Measurements from ENCODE around the gene B4GALT1. TPM values are rescaled to one million over a fixed set of nuclear protein-coding genes. Genes with fewer than 3 reads are reported as not detected.
"Not testable (repeated sequence)": the region's sequence is repeated elsewhere in the genome, so short reads cannot be mapped to it uniquely, and the experiment has no call there.

Gene B4GALT1
- total RNA-seq, 4 donors from 2014 or later: 51.6 to 74.4 (median 65.3) TPM

DNA sequence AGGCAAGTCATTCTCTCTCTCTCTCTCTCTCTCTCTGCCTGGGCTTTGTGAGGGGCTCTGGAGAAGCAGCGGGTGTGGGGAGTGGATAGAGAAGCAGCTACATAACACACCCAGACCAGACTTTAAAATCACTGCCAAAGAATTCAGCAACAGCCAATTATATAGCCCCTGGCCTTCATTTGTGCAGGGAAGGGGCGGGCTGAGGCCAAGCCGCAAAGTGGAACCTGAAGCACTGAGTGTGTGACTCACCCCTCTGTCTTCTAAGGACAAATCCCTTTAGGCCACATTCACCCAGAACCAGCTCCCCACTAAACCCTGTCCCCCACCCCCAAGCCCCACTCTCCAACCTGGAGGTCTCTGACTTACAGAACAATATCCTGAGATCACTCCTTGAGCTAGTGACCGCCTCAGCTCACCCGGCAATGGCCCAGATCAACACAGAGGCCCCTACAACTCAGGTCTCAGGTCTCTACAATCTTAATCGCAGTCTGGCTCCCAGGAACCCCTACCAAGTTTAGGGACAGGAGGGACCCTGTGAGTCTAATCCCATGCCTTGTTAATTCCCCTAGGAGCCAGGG, 6.0 kb downstream of the B4GALT1 start:
- no peaks in the 10 kb centered on the region for H3K36me3 ChIP-seq
- H3K4me3 ChIP-seq: no peak overlapping the region
- peak in 1 of 2 donors; percentile 36 for DNase-seq (ENCODE audit: low spot score in 2 of 2)
- peak overlapping the region; percentile 92 to 98 (median 97) for H3K27ac ChIP-seq
- peaks cover 6 to 96% (median 77%) of the 10 kb centered on the region in 4 donors for H3K4me1 ChIP-seq
- no peaks in the 10 kb centered on the region for H3K9me3 ChIP-seq
- H3K27me3 ChIP-seq: no peaks in the 10 kb centered on the region
- WGBS, 2 donors: 54 to 59% methylated on average over 6 of the region's 6 CpGs
- TF ChIP-seq EP300 (IDR thresholded peaks at IDR 0.05): peak in 1 of 2 donors; percentile 14
- TF ChIP-seq, protein P1, sequence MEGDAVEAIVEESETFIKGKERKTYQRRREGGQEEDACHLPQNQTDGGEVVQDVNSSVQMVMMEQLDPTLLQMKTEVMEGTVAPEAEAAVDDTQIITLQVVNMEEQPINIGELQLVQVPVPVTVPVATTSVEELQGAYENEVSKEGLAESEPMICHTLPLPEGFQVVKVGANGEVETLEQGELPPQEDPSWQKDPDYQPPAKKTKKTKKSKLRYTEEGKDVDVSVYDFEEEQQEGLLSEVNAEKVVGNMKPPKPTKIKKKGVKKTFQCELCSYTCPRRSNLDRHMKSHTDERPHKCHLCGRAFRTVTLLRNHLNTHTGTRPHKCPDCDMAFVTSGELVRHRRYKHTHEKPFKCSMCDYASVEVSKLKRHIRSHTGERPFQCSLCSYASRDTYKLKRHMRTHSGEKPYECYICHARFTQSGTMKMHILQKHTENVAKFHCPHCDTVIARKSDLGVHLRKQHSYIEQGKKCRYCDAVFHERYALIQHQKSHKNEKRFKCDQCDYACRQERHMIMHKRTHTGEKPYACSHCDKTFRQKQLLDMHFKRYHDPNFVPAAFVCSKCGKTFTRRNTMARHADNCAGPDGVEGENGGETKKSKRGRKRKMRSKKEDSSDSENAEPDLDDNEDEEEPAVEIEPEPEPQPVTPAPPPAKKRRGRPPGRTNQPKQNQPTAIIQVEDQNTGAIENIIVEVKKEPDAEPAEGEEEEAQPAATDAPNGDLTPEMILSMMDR (IDR thresholded peaks at IDR 0.05): no peak

DNA sequence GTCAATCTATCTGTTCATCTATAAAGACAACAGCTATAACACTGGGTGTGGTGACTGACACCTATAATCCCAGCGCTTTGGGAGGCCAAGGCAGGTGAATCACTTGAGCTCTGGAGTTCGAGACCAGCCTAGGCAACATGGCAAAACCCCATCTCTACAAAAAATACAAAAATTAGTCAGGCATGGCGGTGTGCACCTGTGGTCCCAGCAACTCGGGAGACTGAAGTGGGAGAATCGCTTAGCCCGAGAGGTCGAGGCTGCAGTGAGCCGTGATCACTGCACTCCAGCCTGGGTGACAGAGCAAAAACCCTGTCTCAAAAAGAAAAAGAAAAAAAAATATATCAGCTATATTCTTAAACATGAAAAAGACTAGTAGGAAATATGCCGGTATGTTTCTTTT, 6.7 kb downstream of the B4GALT1 start:
- not testable (repeated sequence) for H3K27me3 ChIP-seq; H3K4me3 ChIP-seq; DNase-seq (ENCODE audit: low spot score in 2 of 2); H3K36me3 ChIP-seq; H3K9me3 ChIP-seq
- H3K27ac ChIP-seq: peak overlapping the region; percentile 92 to 98 (median 97)
- H3K4me1 ChIP-seq: peaks cover 6 to 98% (median 79%) of the 10 kb centered on the region in 4 donors
- 74 to 78% methylated on average over 9 of the region's 9 CpGs for WGBS, 2 donors

DNA sequence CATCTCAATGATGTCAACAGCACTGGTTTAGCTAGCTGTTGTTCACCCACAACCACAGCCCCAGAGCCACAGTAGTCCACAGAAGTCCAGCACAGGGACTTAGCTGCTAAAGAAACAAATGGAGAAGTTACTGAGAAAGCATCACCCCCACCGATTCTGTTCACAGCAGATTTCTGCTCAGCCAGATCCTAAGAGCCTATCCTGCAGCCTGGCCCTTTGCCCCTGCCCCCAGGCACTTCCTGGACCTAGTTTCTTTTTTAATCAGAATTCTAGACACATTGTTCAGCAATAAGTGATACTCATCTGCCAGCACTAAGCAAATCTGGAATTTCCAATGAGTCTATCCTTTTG, 7.4 kb downstream of the B4GALT1 start:
- Histone ChIP-seq H3K9me3 (no peaks in the 10 kb centered on the region), H3K36me3 (no peaks in the 10 kb centered on the region), H3K27ac (peak overlapping the region; percentile 92 to 98 (median 97)), H3K4me3 (peak overlapping the region in 1 of 4 donors; percentile 6), H3K27me3 (no peaks in the 10 kb centered on the region), H3K4me1 (peaks cover 6 to 99% (median 80%) of the 10 kb centered on the region in 4 donors)
- 5 to 13% methylated on average over 1 of the region's 1 CpG for WGBS, 2 donors
- TF ChIP-seq EP300 (IDR thresholded peaks at IDR 0.05) (peak in 1 of 2 donors; percentile 27), POLR2A (IDR thresholded peaks at IDR 0.05) (peak in 1 of 2 donors; percentile 14)
- TF ChIP-seq, protein P1 (IDR thresholded peaks at IDR 0.05): no peak
- DNase-seq (ENCODE audit: low spot score in 2 of 2): peak; percentile 26 to 52

DNA sequence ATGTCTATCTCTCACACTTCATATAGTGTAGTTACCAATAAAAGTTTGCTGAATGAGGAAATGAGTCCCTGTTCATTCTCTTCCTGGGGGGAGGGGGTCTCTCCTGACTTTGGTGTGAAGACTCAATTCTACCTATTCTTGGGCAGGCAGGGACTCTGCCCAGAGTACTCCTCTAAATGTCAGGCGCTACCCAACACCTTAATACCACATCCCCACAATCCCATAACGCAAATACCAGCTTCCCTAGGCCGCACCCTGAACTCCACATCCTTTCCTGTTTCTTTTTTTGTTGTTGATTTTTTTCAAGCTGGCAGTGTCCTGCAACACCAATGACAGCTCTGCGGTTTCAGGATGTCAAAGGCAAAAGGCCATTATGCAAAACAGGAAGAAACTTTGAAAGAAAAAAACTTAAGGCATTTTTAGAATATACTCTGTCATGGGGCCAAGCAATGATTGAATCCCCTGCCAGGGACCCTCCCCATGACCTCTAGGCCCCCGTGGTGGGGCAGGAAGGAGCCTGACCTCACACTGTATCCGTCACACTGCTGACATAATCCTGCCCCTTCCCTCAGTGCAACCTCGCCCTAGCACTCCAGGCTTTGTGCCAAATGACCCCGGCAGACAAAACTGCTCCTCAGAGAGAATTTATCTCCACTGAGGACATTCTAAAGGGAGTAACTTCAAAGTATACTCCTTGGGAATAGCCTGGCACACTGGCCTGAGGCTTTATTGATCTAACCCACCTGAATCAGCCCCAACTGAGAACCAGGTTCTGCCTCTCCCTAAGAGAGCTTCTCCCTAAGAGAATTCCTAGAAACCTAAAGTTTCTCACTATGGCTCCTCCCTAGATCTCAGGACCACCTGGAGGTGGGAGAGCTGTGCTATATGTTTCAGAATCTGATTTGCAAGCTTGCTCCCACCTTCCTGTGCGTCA, 8.0 kb downstream of the B4GALT1 start:
- Histone ChIP-seq H3K4me3 (peak overlapping the region in 1 of 4 donors; percentile 6), H3K4me1 (peaks cover 6 to 99% (median 78%) of the 10 kb centered on the region in 4 donors), H3K36me3 (no peaks in the 10 kb centered on the region), H3K27ac (peak overlapping the region; percentile 92 to 98 (median 97)), H3K9me3 (no peaks in the 10 kb centered on the region), H3K27me3 (no peaks in the 10 kb centered on the region)
- 14 to 20% methylated on average over 9 of the region's 9 CpGs for WGBS, 2 donors
- peak; percentile 67 to 77 for DNase-seq (ENCODE audit: low spot score in 2 of 2)
- TF ChIP-seq POLR2A (IDR thresholded peaks at IDR 0.05): no peak
- peak; percentile 84 to 85 for TF ChIP-seq EP300 (IDR thresholded peaks at IDR 0.05)

DNA sequence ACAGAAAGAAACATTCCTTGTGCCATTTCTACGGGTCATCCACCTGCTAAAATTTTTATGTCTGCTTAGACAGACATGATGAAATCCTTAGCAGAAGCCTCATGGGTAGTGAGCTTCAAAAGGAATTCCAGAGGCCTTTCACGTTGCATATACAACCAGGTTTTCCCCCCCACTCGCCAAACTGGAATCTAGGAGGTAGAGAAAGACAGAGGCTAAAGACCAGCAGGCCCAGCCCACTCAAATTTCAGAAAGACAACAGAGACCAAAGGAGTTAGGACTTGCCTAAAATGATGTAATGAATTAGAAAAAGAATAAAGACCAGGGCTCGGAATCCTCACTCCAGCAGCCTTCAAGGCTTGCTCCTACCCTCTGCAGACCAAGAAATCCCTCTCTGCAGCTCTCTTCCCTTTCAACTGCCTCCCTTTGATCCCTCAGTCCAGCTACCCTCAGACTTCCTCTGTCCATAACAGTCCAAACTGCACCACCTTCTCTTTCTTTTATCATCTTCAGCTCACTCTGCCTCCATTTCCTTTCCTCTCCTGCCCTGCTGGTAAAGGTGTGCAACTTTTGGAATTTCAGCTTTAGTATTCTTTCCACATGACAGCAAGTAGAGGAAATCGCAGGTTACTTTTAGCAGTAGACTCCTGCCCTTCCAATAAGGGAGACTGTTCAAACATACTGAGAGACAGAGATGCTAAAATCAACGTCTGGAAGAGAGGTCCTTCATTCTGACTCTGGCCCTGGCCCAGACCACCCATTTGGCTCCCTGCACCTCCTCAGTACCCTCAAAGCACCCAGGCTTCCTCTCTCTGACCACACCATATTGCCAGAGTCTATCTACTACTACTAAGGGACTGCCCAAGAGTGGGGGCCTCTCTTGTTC, 8.9 kb downstream of the B4GALT1 start:
- H3K9me3 ChIP-seq: no peaks in the 10 kb centered on the region
- H3K4me3 ChIP-seq: no peak overlapping the region
- no peak for DNase-seq (ENCODE audit: low spot score in 2 of 2)
- H3K27ac ChIP-seq: peak overlapping the region; percentile 92 to 98 (median 97)
- no peaks in the 10 kb centered on the region for H3K27me3 ChIP-seq
- TF ChIP-seq EP300 (IDR thresholded peaks at IDR 0.05) (no peak), POLR2A (IDR thresholded peaks at IDR 0.05) (no peak)
- TF ChIP-seq, protein P1 (IDR thresholded peaks at IDR 0.05): no peak
- H3K4me1 ChIP-seq: peaks cover 4 to 90% (median 69%) of the 10 kb centered on the region in 4 donors
- no peaks in the 10 kb centered on the region for H3K36me3 ChIP-seq
- WGBS, 2 donors: 44 to 46% methylated on average over 6 of the region's 6 CpGs
